Breast epithelium (tissue), 4 donors: Measurements from ENCODE around the gene C4orf46. TPM values are rescaled to one million over a fixed set of nuclear protein-coding genes. Genes with fewer than 3 reads are reported as not detected.

Experiments
- DNase-seq, 2 donors: peaks; one replicate each; pipeline ENCODE4 v3.0.0-alpha.2; 2019; ENCODE audit warnings: low spot score in 2 of 2
- H3K27ac ChIP-seq, 2 donors: fragments of 200-600 bp; sonication (generic) in 1 of 2; one replicate each; pipeline ENCODE4 v1.5.1; 2016 to 2019; ENCODE audit warnings: mild to moderate bottlenecking in 1 of 2
- H3K27me3 ChIP-seq, 2 donors: fragments of 200-600 bp; sonication (generic) in 1 of 2; one replicate each; pipeline versions ENCODE4 v1.5.1 to v1.6.0; 2017 to 2019; ENCODE audit warnings: control low read depth in 1 of 2, mild to moderate bottlenecking in 1 of 2
- H3K36me3 ChIP-seq: fragments of 200-600 bp; one replicate; pipeline ENCODE4 v1.5.1; 2019
- H3K4me1 ChIP-seq, 2 donors: fragments of 200-600 bp; sonication (generic); one replicate each; pipeline ENCODE4 v1.5.1; 2016 to 2019; ENCODE audit warnings: control low read depth in 1 of 2
- H3K4me3 ChIP-seq, 3 donors: fragments of 200-600 bp; sonication (generic); 1 replicate in 2 of 3; 2 replicates in 1 of 3; pipeline ENCODE4 v1.5.1; 2016 to 2019; ENCODE audit warnings: mild to moderate bottlenecking in 3 of 3, moderate library complexity in 2 of 3
- H3K9me3 ChIP-seq, 2 donors: fragments of 200-600 bp; sonication (generic) in 1 of 2; one replicate each; pipeline ENCODE4 v1.5.1; 2016 to 2019; ENCODE audit warnings: control low read depth in 1 of 2
- CTCF ChIP-seq, 3 donors: fragments of 450-650 bp; IDR thresholded peaks; one replicate each; pipeline ENCODE4 v1.5.1; 2016 to 2017; ENCODE audit warnings: antibody characterized with exemption in 3 of 3, mild to moderate bottlenecking in 3 of 3, moderate library complexity in 3 of 3
- POLR2A ChIP-seq: fragments of 450-650 bp; IDR thresholded peaks from one replicate; pipeline ENCODE4 v1.6.1; 2016; ENCODE audit warnings: antibody characterized with exemption, mild to moderate bottlenecking, moderate library complexity
- POLR2AphosphoS5 ChIP-seq, 3 donors: sonication (generic); formaldehyde crosslinking; IDR thresholded peaks; one replicate each; pipeline ENCODE4 v1.6.1; 2017; ENCODE audit warnings: antibody characterized with exemption in 3 of 3
- intact Hi-C: fragments of 100-400 bp; cut with DNase I; formaldehyde crosslinking; loops from one replicate; pipeline ENCODE4 v1.15.1; 2023; ENCODE audit warnings: low total_unique reads
- total RNA-seq, 3 donors: library from RNA; depleted of rRNA; stranded (reverse); fragments of >200 nt; gene quantifications; one replicate each; pipeline ENCODE4 v1.1.0, GENCODE V29; 2016

The C4orf46 gene
- total RNA-seq, 3 donors from 2014 or later = 3.3 to 6.1 (median 5.4) TPM

- H3K36me3 ChIP-seq = no peaks in the 10 kb centered on the region
- no peaks in the 10 kb centered on the region for H3K9me3 ChIP-seq
- H3K4me1 ChIP-seq = no peaks in the 10 kb centered on the region
- no peak for TF ChIP-seq CTCF (IDR thresholded peaks at IDR 0.05)
- no peak for DNase-seq
- no peak overlapping the region for H3K4me3 ChIP-seq
- no peaks in the 10 kb centered on the region for H3K27me3 ChIP-seq
- no peak overlapping the region for H3K27ac ChIP-seq
- intact Hi-C loops = loop anchor here (2.0 kb wide), 1 partner anchor 22 kb away; no protein-coding TSS in a partner anchor
These were observed 40.8 kb downstream of the C4orf46 start for GRCh38 chr4:158630893-158631292.

- Histone ChIP-seq H3K4me3 (no peak overlapping the region), H3K9me3 (no peaks in the 10 kb centered on the region), H3K27me3 (no peaks in the 10 kb centered on the region), H3K27ac (no peak overlapping the region), H3K4me1 (no peaks in the 10 kb centered on the region), H3K36me3 (no peaks in the 10 kb centered on the region)
- intact Hi-C loops = no loop called here
- no peak for DNase-seq
- TF ChIP-seq POLR2AphosphoS5 (IDR thresholded peaks at IDR 0.05) (no peak), POLR2A (no peak), CTCF (IDR thresholded peaks at IDR 0.05) (no peak)
These were observed 46.1 kb downstream of the C4orf46 start for GRCh38 chr4:158625544-158625943.

GRCh38 chr4:158624889-158625478 lies 46.7 kb downstream of the C4orf46 start:
- TF ChIP-seq CTCF (IDR thresholded peaks at IDR 0.05) = peak; percentile 66 to 79 (median 68)
- no peak for TF ChIP-seq POLR2A
- no peak for TF ChIP-seq POLR2AphosphoS5 (IDR thresholded peaks at IDR 0.05)
- DNase-seq = no peak
- Histone ChIP-seq H3K9me3 (no peaks in the 10 kb centered on the region), H3K27ac (no peak overlapping the region), H3K36me3 (no peaks in the 10 kb centered on the region), H3K4me3 (no peak overlapping the region), H3K4me1 (no peaks in the 10 kb centered on the region), H3K27me3 (no peaks in the 10 kb centered on the region)
- intact Hi-C loops = no loop called here

- Histone ChIP-seq H3K4me1 (no peaks in the 10 kb centered on the region), H3K4me3 (no peak overlapping the region), H3K9me3 (no peaks in the 10 kb centered on the region), H3K36me3 (no peaks in the 10 kb centered on the region), H3K27me3 (no peaks in the 10 kb centered on the region), H3K27ac (no peak overlapping the region)
- DNase-seq = no peak
- no peak for TF ChIP-seq POLR2A
- no peak for TF ChIP-seq CTCF (IDR thresholded peaks at IDR 0.05)
- no peak for TF ChIP-seq POLR2AphosphoS5 (IDR thresholded peaks at IDR 0.05)
- intact Hi-C loops = no loop called here
These were observed 49.4 kb downstream of the C4orf46 start for GRCh38 chr4:158622251-158622650.

- H3K36me3 ChIP-seq = no peaks in the 10 kb centered on the region
- H3K27ac ChIP-seq = no peak overlapping the region
- no peaks in the 10 kb centered on the region for H3K9me3 ChIP-seq
- TF ChIP-seq POLR2AphosphoS5 (IDR thresholded peaks at IDR 0.05) (no peak), POLR2A (no peak), CTCF (IDR thresholded peaks at IDR 0.05) (no peak)
- H3K27me3 ChIP-seq = no peaks in the 10 kb centered on the region
- no peaks in the 10 kb centered on the region for H3K4me1 ChIP-seq
- H3K4me3 ChIP-seq = no peak overlapping the region
- intact Hi-C loops = no loop called here
- DNase-seq = no peak
These were observed 50.0 kb downstream of the C4orf46 start for GRCh38 chr4:158621729-158622128.
